Gastrocnemius medialis (tissue), 4 donors: ENCODE data around the gene CCDC106.

Experiments used
- CTCF ChIP-seq, 5 experiments: fragments of 450-650 bp in 3 of 5; fragments of 200-600 bp in 2 of 5; sonication (generic) in 2 of 5; IDR thresholded peaks in 4 of 5; conservative IDR thresholded peaks in 1 of 5; 1 replicate in 4 of 5; 2 replicates in 1 of 5; pipeline ENCODE4 v1.5.1; 2016 to 2019; ENCODE audit warnings: antibody characterized with exemption in 5 of 5, mild to moderate bottlenecking in 3 of 5, moderate library complexity in 3 of 5
- POLR2A ChIP-seq, 2 donors: fragments of 450-650 bp; IDR thresholded peaks; one replicate each; pipeline ENCODE4 v1.6.1; 2017; ENCODE audit warnings: antibody characterized with exemption in 2 of 2, mild to moderate bottlenecking in 2 of 2, moderate library complexity in 2 of 2

- TF ChIP-seq CTCF (IDR thresholded peaks at IDR 0.05 in 4 of 5, conservative IDR thresholded peaks at IDR 0.05 in 1 of 5) (no peak), POLR2A (IDR thresholded peaks at IDR 0.05) (no peak)
Observed at GRCh38 chr19:55673889-55674288, 25.9 kb downstream of the CCDC106 start.
